Activated T-cell treated with anti-CD3 and anti-CD28 coated beads for 4 hours (primary cell): Measurements from ENCODE around the gene PARD3B.

Experiments used
- DNase-seq: peaks from one replicate; pipeline ENCODE4 v3.0.0-alpha.2; 2020

PARD3B gene, protein sequence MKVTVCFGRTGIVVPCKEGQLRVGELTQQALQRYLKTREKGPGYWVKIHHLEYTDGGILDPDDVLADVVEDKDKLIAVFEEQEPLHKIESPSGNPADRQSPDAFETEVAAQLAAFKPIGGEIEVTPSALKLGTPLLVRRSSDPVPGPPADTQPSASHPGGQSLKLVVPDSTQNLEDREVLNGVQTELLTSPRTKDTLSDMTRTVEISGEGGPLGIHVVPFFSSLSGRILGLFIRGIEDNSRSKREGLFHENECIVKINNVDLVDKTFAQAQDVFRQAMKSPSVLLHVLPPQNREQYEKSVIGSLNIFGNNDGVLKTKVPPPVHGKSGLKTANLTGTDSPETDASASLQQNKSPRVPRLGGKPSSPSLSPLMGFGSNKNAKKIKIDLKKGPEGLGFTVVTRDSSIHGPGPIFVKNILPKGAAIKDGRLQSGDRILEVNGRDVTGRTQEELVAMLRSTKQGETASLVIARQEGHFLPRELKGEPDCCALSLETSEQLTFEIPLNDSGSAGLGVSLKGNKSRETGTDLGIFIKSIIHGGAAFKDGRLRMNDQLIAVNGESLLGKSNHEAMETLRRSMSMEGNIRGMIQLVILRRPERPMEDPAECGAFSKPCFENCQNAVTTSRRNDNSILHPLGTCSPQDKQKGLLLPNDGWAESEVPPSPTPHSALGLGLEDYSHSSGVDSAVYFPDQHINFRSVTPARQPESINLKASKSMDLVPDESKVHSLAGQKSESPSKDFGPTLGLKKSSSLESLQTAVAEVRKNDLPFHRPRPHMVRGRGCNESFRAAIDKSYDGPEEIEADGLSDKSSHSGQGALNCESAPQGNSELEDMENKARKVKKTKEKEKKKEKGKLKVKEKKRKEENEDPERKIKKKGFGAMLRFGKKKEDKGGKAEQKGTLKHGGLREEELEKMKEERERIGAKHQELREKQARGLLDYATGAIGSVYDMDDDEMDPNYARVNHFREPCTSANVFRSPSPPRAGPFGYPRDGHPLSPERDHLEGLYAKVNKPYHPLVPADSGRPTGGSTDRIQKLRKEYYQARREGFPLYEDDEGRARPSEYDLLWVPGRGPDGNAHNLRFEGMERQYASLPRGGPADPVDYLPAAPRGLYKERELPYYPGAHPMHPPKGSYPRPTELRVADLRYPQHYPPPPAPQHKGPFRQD (N-terminal part only)

DNA sequence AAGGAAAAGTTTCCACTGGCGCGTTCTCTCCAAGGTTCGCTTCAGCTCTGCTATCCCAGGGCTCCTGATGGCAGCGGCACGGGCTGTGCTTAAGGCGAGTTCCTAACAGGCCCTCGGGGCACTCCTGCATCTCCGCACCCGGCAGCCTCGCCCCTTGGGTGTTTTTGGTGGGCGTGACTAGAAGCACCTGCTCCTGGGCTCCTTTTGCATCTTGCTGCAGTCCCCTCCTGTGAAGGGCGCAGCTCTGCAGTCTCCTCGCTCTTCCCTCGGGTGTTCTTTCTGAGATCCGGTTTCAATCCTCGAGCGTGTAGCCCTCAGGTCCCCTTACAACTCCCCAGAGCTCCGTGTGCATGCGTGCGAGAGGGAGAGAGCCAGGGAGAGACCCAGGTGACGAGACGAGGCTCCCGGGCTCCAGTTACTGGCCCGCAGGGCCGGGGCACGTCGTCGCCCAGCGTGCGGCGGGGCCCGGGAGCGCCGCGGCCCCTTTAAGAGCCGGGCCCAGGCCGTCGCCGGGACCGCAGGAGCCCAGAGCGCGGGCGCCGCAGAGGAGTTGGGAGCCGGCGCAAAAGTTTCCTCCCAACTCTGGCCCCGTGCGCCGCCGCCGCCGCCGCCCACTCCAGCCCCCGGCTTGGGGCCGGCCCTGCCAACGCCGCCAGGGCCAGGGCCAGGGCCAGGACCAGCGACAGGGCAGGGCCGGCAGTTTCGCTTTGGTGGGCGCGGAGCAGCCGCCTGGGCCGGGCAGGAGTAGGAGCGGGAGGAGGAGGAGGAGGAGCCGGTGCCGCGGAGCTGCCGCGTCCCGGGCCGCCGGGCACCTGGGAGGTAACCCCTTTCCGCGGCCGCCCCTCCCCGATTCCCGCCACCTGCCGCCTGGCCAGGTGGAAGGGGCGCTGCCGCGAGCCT is at the start of gene PARD3B:
Gene PARD3B (plus strand): TSS at position 515 of the 900 bp plus-strand sequence. CDS start 525 bp downstream, outside the sequence.
- DNase-seq, result no peak

DNA sequence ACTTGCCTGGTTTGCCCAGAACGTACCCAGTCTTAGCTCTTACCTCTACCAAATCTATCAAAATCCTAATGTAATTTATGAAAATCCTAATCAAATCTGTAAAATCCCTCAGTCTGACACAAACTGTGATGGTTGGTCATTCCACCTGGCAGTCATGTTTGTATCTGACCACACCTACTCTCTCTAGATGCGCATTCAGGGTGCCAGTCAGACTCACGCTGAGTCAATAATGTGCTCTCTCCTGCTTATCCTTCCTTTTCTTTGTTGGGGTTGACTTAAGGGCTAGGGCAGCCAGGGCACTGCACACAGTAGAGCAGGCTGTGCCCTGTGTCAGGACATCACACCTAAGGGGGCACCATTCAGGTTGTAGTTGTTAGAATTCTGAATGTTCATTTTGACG is 48.5 kb upstream of the PARD3B start:
- DNase-seq, result no peak

DNA sequence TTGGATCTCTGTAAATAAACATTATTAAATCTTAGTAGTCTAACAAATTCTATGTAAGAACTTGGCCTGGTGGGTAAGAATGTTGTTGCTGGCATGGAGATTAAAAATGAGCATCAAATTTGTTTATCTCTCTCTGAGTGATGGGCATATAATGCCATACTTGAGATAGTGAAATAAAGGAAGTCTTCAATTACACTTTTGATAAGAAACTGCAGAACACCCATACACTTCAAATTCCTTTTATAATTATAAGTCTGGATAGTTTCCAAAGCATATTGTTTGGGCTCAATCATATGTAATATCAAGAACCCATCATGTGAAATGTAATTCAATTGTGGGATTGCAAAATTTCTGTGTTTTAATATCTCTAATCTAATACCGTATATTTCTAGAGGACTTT is 47.4 kb upstream of the PARD3B start:
- DNase-seq, result no peak

DNA sequence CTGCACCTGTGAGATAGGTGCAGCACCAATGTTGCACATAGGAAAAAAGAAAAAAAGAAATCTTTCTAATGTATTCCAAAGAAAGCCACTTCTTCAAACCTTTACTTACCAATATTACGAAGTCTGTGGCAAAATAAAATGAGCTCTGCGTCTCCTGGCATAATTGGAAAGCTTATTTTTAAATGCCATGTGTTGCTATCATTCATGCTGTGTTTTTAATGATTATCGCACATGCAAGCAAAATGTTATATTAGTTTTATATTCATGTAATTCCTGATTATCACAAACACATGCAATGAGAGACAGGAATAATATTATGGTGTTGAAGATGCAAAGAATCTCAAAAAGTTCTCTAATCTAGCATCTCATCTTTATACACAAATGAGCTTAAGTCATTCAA is 47.0 kb upstream of the PARD3B start:
- DNase-seq, result no peak

DNA sequence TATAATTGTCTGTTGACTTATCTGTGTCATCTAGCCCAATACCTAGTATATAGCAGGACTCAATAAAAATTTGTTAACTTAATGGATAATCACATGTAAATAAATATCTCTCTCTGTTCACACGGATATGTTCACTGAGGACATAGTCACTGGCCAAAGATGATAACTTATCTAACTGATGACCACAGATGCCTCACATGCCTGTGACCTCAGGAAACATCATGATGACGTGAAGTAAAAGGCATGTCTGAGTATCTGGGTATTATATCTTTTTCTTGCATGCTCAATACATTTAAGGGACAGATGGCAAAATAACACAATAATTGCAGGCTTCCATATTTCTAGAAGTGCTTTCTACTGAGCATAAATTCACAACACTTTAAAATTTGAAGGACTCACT is 41.4 kb upstream of the PARD3B start:
- no peak for DNase-seq

DNA sequence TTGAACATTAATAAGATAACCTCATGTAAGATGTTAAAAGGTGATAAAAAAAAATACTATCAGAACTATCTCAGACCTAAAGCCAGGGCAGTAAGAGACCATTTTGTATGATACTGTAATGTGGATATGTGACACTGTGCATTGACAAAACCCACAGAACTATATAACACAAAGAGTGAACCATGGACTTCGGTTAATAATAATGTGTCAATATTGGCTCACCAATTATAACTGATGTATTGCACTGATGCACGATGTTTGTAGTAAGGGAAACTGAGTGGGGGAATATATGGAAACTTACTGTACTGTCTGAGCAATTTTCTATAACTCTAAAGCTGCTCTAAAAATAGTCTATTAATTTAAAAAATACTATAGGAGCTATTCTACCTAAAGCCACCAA is 40.7 kb upstream of the PARD3B start:
- DNase-seq, result no peak

DNA sequence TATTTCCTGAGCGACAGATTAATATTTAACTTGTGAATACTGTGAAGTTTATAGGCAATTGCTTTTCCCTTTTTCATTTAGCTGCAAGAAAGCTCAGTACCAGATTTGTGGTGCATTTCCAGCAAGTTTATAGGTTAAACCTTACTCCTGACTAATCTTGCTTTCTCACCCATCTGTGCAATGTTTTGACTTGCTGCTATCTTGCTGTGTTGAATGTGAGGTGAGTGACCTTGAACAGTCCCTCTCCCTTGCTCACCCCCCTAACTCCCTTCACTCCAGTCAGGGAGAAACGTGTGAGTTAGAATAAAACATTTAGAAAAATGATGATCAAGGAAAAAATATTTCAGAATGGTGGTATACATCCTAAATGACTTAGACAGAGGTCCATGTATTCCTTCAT is 39.8 kb upstream of the PARD3B start:
- no peak for DNase-seq

DNA sequence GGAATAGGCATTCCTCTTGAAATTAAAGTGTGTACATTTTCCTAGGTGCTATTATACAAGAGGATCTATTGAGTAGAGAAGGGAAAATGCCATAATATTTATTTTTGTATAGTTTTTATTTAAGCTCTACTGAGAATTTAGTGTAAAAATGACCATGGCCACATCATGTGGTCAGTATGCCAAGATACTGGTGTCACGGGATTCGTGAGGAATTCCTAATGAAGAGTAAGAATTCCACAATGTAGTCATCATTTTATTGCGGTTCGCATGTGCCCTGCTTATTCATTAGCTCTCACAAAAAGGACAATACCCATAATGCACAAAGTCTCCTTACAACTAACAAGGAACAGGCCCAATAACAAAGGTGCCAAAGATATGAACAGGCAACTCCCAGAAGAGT is 39.3 kb upstream of the PARD3B start:
- no peak for DNase-seq

DNA sequence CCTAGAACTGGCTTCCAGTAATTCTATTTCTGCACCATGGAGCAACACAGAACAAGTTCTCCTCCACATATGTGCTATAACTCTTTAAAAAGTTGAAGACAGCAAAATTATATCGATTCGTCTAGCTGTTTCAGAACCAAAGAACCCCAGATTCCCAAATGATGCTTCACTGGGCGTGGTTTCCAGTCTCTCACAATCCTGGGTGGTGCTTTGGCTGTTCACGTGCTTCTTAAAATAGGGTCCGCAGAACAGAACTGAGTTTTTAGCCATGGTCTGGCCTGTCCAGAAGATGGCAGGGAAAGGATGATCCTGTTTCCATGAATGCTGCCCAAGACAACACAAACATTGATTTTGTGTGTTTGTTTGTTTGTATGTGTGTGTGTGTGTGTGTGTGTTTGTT is 37.6 kb upstream of the PARD3B start:
- DNase-seq, result no peak

DNA sequence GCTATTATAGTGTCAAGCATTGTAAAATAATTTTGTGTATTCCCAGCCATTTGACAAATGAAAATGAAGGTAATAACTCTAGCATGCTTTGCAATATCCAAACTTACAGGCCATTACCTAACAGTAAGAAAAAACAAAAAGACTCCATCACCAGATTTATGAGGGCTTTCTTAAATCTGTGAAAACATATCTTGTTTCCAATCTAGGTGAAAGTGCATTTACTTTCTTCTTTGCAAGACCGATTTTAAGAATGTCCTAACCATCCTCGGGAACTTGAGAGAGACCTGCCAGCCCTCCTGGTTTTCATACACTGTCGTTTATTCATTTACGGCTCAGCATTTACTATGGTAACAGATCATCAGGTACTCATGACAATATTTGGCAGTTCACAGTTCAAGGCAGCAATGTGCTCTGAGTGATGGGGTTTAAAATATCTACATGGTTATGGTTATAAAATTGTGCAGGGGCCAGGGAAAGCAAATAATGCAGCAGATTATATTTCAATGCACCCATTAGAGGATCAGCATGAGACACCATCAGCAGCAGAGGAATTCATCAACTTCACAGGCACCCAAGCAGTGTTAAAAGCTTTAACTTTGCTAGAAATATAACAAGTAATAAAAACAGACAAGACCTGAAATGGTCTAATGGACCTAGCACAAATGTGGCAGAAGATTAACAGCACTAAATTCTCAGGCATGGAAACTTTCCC is 34.4 kb upstream of the PARD3B start:
- no peak for DNase-seq

DNA sequence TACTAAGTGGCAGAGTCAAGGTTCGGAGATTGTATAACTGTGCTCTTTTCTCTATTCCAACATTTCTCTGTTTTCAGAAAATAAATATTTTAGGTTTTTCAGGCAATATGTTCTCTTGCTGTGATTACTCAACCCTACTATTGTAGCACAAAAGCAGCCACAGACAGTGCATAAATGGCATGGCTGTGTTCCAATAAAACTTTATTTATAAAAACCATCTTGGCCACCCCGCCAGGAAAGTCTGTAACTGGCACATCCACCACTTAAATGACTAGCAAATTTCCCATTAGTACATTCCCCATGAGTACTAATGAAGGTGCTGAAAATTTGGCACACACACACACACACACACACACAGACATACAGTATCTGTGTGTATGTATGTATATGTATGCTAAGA is 30.8 kb upstream of the PARD3B start:
- DNase-seq, result no peak

DNA sequence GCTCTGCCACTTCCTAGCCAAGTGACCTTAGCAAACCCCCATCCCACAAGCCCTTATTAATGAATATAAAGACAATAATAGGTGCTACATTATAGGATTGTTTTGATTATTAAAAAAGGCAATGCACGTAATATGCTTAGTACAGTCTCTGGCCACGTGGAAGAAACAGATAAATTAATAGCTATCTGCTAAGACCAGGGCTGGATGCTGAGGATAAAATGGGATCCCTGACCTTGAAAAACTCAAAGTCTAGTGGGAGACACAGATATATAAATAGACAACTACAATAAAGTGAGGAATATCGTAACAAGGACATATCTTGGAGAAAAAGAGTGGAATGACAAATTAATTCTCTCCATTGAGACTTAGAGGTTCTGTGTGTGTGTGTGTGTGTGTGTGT is 29.9 kb upstream of the PARD3B start:
- no peak for DNase-seq

DNA sequence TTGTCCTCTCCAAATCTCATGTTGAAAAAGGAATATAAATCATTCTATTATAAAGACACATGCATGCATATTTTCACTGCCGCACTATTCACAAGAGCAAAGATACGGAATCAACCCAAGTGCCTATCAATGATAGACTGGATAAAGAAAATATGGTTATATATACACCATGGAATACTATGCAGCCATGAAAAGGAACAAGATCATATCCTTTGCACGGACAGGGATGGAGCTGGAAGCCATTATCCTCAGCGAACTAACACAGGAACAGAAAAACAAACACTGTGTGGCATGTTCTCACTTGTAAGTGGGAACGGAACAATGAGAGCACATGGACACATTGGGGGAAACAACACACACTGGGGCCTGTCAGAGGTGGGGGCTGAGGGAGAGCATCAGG is 28.1 kb upstream of the PARD3B start:
- DNase-seq, result no peak

DNA sequence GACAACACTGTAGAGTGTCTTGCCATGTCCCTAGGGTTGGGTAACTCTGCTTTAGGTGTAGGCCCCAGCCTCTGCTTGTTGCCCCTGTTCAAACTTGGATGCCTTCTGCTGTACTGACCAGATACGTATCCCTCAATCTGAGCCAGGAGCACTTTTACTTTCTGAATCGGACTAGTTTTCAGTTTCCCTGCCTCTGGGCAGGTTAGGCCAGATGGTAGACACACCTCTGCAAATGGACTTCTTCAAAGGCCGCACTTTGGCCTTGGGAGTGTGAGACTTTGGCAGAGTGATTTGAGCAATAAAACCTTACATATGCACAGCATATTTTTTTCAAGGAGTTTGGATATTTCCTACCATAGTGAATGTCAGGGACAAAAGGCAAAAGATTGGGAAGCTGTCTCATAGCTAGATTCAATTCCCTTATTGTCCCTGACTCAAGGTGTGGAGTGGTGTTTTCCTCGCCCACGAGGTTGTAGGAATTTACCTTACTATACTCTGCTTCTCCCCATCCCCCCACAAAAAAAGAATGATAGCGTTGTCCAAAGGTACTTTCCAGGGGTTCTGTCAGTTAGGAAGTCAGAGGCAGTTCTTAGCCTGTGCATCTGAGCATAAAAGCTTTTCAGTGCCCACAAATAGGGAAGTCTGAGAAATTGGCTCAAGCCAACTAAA is 15.3 kb upstream of the PARD3B start:
- no peak for DNase-seq

DNA sequence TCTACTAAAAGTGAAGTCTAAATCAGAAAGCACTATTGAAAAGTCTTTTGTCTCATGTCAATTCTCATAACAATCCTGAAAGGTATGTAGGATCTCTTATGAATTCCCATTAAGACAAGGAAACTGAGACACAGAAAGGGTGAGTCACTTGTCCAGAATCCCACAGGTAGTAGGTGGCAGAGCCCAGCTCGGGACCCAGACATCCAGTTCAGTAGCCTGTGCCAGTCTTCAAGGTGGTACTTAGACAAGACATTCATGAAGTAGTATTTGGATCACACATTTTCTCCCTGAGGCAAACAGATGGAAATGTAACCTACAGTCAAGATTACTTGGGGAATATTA is 14.8 kb upstream of the PARD3B start:
- DNase-seq, result no peak

DNA sequence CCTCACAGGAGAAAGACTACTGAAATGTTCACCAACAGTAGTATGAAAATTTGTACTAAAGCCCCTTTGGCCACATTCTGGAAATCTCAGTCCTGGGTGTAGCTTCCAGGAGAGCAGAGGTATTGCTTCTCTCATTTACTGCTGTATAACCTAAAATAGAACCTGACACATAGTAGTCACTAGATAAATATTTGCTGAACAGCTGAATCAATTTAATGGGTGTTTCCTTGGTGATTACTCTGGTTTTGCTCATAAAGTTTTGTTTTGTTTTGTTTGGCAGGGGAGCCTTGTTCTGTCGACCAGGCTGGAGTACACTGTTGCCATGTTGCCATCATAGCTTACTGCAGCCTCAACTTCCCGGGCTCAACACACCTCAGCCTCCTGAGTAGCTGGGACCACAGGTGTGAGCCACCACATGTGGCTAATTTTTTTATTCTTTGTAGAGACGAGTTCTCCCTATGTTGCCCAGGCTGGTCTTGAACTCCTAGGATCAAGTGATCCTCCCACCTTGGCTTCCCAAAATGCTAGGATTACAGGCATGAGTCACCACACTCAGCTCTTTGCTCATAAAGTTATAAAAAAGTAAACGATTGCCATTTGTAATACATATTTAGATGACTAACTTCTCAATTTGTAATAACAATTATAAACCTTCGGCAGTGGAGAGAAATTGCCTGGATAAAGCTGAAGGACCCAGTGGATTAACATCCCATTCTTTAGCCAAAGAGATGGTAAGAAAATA is 11.5 kb upstream of the PARD3B start:
- DNase-seq, result no peak

DNA sequence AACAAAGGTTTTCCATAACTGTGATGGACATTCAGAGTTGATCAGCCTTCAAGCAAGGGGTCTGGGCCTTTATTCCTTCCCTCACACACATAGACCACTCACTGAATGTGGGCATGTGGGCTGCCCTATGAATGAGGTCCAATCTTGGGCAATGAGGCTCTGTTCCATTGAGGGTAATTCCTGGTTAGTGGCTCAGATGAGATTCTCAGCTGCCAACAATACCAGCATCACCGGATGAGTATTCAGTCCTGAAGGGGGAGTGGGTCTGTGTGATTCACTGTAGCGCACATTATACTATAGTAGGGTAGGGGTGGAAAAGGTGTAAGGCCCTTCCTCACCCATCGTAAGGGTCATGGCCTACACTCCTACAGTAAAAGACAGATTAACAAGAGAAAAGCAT is 9.9 kb upstream of the PARD3B start:
- no peak for DNase-seq

DNA sequence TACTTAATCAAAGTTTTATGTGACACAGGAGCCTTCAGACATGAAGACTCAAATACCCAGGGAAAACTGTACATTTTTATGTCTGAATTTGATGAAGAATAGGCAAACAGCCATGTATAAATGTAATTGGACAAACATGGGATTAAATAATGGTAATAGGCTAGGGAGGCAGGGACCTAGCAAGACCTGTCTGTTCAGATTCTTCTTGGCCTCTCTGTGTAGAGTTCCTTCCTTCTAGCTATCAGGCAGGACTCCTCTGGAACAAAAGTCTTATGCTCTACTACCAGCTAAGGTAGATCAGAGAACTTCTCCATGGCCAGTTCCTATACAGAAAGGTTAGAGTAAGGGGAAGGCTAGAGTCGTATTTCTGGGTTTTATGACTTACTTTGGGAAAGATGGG is 9.5 kb upstream of the PARD3B start:
- DNase-seq, result no peak

DNA sequence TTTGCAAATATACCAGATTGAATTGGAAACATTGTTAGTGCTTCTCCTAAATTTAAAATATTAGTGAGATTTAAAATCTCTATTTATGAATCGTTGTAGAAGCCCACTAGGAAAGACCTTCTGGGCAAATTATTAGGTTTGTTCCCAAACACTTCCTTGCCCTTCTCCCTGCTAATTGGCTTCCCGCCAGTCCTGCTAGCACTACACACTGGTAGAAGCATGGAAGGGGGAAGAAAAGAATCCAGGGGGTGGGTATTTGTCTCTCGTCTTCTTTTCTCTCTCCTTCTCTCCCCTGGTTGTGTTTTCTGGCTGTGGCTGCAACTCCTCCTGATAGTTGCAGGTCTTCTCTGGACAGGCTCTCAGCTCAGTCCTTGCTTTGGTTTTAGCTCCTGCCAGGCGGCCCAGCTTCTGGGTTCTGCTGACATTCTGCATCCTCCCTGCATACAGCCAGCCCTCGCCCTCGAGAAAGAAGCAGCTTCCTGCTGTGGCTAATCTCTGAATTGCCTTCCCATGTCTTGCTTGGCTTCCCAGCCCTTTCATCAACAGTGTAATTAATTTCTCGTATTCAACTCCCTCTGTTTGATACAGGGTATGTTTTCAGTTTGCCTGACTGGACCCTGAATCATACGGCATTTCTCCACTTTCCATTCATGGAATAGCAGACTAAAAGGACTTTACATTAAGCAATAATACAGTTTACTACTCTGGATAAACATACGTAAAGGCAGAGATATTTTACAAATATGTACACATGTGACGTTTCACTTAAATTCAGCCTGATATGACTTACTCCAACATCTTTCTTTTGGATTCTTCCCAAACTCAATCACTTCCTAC is 6.9 kb upstream of the PARD3B start:
- DNase-seq, result no peak

DNA sequence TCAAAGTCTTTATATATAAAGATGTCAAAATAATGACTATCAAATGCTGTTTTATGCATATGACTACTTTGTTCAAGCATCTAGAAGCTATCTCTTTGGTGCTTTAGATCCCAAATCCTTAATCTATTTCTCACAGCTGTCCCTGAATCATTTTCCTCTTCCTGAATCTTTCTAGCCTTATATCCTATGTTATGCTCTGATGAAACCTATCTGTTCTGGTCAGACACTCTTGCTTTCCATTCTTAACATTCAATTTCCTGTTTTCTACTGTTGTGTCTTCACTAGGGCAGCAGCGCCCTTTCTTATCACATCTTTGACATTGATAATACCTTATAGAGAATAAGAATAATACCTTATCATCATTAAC is 6.3 kb upstream of the PARD3B start:
- no peak for DNase-seq
